Measurements from ENCODE around the gene ZNF865.
A peak's percentile ranks its signal among the peaks of the same experiment; 100 is the strongest.

ZNF865 gene

GRCh38 chr19:55656988-55657747 is 51.7 kb downstream of the ZNF865 start:
- Histone ChIP-seq H3K27ac (ENCODE audit: insufficient read depth in 1 of 2, low read depth in 1 of 2, low read length in 2 of 2, poor library complexity in 1 of 2, severe bottlenecking in 2 of 2) (peak overlapping the region in 1 of 2 experiments; percentile 99), H3K4me3 (ENCODE audit: control insufficient read depth in 1 of 7, extremely low read depth in 1 of 7, insufficient read depth in 4 of 7, low read depth in 2 of 7, low read length in 6 of 7) (peak overlapping the region in 6 of 7 experiments; percentile 2 to 94 (median 86)), H3K4me1 (ENCODE audit: control extremely low read depth in 1 of 4, control insufficient read depth in 4 of 4, insufficient read depth in 4 of 4, low read length in 3 of 4) (peaks cover 18 to 47% (median 36%) of the 10 kb centered on the region in 4 experiments), H3K27me3 (replicated peaks in 2 of 5; ENCODE audit: control insufficient read depth in 4 of 5, insufficient read depth in 5 of 5, low read length in 4 of 5) (no peaks in the 10 kb centered on the region), H3K36me3 (ENCODE audit: control insufficient read depth in 4 of 4, insufficient read depth in 4 of 4, low read length in 3 of 4) (peaks cover 2 to 63% (median 33%) of the 10 kb centered on the region in 4 experiments), H3K9me3 (ENCODE audit: control extremely low read depth in 1 of 5, control insufficient read depth in 4 of 5, insufficient read depth in 2 of 5, low read depth in 1 of 5, low read length in 4 of 5) (no peaks in the 10 kb centered on the region)
- WGBS (ENCODE audit: insufficient coverage), result 78% methylated on average over 18 of the region's 18 CpGs
- no peak for DNase-seq
- CTCF ChIA-PET, result interaction anchor here (1.0 to 3.4 kb wide), 3 partner anchors 12 to 17 kb away, joined by 3 to 18 read pairs (median 5); no protein-coding TSS in a partner anchor
- POLR2A ChIA-PET, result interaction anchor here (1.1 kb wide), 1 partner anchor 14 kb away, joined by 3 read pairs; no protein-coding TSS in a partner anchor

- ChIA-PET CTCF (interaction anchor here (0.9 to 3.4 kb wide), 3 partner anchors 8 to 26 kb away, joined by 3 to 18 read pairs (median 3); no protein-coding TSS in a partner anchor), POLR2A (no interaction called here)
- peaks cover 11 to 75% (median 47%) of the 10 kb centered on the region in 4 experiments for H3K36me3 ChIP-seq (ENCODE audit: control insufficient read depth in 4 of 4, insufficient read depth in 4 of 4, low read length in 3 of 4)
Observed at GRCh38 chr19:55658846-55659459, 53.5 kb downstream of the ZNF865 start.

GRCh38 chr19:55659822-55660221 is 54.4 kb downstream of the ZNF865 start:
- DNase-seq, result no peak
- no peaks in the 10 kb centered on the region for H3K9me3 ChIP-seq (ENCODE audit: control extremely low read depth in 1 of 5, control insufficient read depth in 4 of 5, insufficient read depth in 2 of 5, low read depth in 1 of 5, low read length in 4 of 5)
- WGBS (ENCODE audit: insufficient coverage), result 86% methylated on average over 4 of the region's 9 CpGs
- peak overlapping the region; percentile 33 to 69 for H3K27ac ChIP-seq (ENCODE audit: insufficient read depth in 1 of 2, low read depth in 1 of 2, low read length in 2 of 2, poor library complexity in 1 of 2, severe bottlenecking in 2 of 2)
- POLR2A ChIA-PET, result no interaction called here
- H3K27me3 ChIP-seq (replicated peaks in 2 of 5; ENCODE audit: control insufficient read depth in 4 of 5, insufficient read depth in 5 of 5, low read length in 4 of 5), result no peaks in the 10 kb centered on the region
- CTCF ChIA-PET, result no interaction called here
- no peak overlapping the region for H3K4me3 ChIP-seq (ENCODE audit: control insufficient read depth in 1 of 7, extremely low read depth in 1 of 7, insufficient read depth in 4 of 7, low read depth in 2 of 7, low read length in 6 of 7)
- peaks cover 15 to 81% (median 53%) of the 10 kb centered on the region in 4 experiments for H3K36me3 ChIP-seq (ENCODE audit: control insufficient read depth in 4 of 4, insufficient read depth in 4 of 4, low read length in 3 of 4)
- H3K4me1 ChIP-seq (ENCODE audit: control extremely low read depth in 1 of 4, control insufficient read depth in 4 of 4, insufficient read depth in 4 of 4, low read length in 3 of 4), result peaks cover 18 to 44% (median 34%) of the 10 kb centered on the region in 4 experiments

More at GRCh38 chr19:55658846-55659459, 53.5 kb downstream of the ZNF865 start:
- H3K9me3 ChIP-seq (ENCODE audit: control extremely low read depth in 1 of 5, control insufficient read depth in 4 of 5, insufficient read depth in 2 of 5, low read depth in 1 of 5, low read length in 4 of 5), result no peaks in the 10 kb centered on the region
- peak overlapping the region; percentile 25 to 69 for H3K27ac ChIP-seq (ENCODE audit: insufficient read depth in 1 of 2, low read depth in 1 of 2, low read length in 2 of 2, poor library complexity in 1 of 2, severe bottlenecking in 2 of 2)
- WGBS (ENCODE audit: insufficient coverage), result 97% methylated on average over 29 of the region's 37 CpGs
- DNase-seq, result no peak
- peaks cover 18 to 44% (median 34%) of the 10 kb centered on the region in 4 experiments for H3K4me1 ChIP-seq (ENCODE audit: control extremely low read depth in 1 of 4, control insufficient read depth in 4 of 4, insufficient read depth in 4 of 4, low read length in 3 of 4)
- no peaks in the 10 kb centered on the region for H3K27me3 ChIP-seq (replicated peaks in 2 of 5; ENCODE audit: control insufficient read depth in 4 of 5, insufficient read depth in 5 of 5, low read length in 4 of 5)
- no peak overlapping the region for H3K4me3 ChIP-seq (ENCODE audit: control insufficient read depth in 1 of 7, extremely low read depth in 1 of 7, insufficient read depth in 4 of 7, low read depth in 2 of 7, low read length in 6 of 7)

GRCh38 chr19:55660404-55660803 is 55.0 kb downstream of the ZNF865 start:
- peaks cover 15 to 85% (median 55%) of the 10 kb centered on the region in 4 experiments for H3K36me3 ChIP-seq (ENCODE audit: control insufficient read depth in 4 of 4, insufficient read depth in 4 of 4, low read length in 3 of 4)
- no peaks in the 10 kb centered on the region for H3K27me3 ChIP-seq (replicated peaks in 2 of 5; ENCODE audit: control insufficient read depth in 4 of 5, insufficient read depth in 5 of 5, low read length in 4 of 5)
- POLR2A ChIA-PET, result no interaction called here
- peaks cover 18 to 44% (median 34%) of the 10 kb centered on the region in 4 experiments for H3K4me1 ChIP-seq (ENCODE audit: control extremely low read depth in 1 of 4, control insufficient read depth in 4 of 4, insufficient read depth in 4 of 4, low read length in 3 of 4)
- DNase-seq, result no peak
- no peak overlapping the region for H3K4me3 ChIP-seq (ENCODE audit: control insufficient read depth in 1 of 7, extremely low read depth in 1 of 7, insufficient read depth in 4 of 7, low read depth in 2 of 7, low read length in 6 of 7)
- CTCF ChIA-PET, result no interaction called here
- 97% methylated on average over 5 of the region's 12 CpGs for WGBS (ENCODE audit: insufficient coverage)
- H3K9me3 ChIP-seq (ENCODE audit: control extremely low read depth in 1 of 5, control insufficient read depth in 4 of 5, insufficient read depth in 2 of 5, low read depth in 1 of 5, low read length in 4 of 5), result no peaks in the 10 kb centered on the region
- peak overlapping the region in 1 of 2 experiments; percentile 69 for H3K27ac ChIP-seq (ENCODE audit: insufficient read depth in 1 of 2, low read depth in 1 of 2, low read length in 2 of 2, poor library complexity in 1 of 2, severe bottlenecking in 2 of 2)

GRCh38 chr19:55660991-55661390 is 55.5 kb downstream of the ZNF865 start:
- Histone ChIP-seq H3K36me3 (ENCODE audit: control insufficient read depth in 4 of 4, insufficient read depth in 4 of 4, low read length in 3 of 4) (peaks cover 15 to 86% (median 58%) of the 10 kb centered on the region in 4 experiments), H3K4me1 (ENCODE audit: control extremely low read depth in 1 of 4, control insufficient read depth in 4 of 4, insufficient read depth in 4 of 4, low read length in 3 of 4) (peaks cover 14 to 40% (median 29%) of the 10 kb centered on the region in 4 experiments), H3K27ac (ENCODE audit: insufficient read depth in 1 of 2, low read depth in 1 of 2, low read length in 2 of 2, poor library complexity in 1 of 2, severe bottlenecking in 2 of 2) (no peak overlapping the region), H3K9me3 (ENCODE audit: control extremely low read depth in 1 of 5, control insufficient read depth in 4 of 5, insufficient read depth in 2 of 5, low read depth in 1 of 5, low read length in 4 of 5) (no peaks in the 10 kb centered on the region), H3K4me3 (ENCODE audit: control insufficient read depth in 1 of 7, extremely low read depth in 1 of 7, insufficient read depth in 4 of 7, low read depth in 2 of 7, low read length in 6 of 7) (no peak overlapping the region), H3K27me3 (replicated peaks in 2 of 5; ENCODE audit: control insufficient read depth in 4 of 5, insufficient read depth in 5 of 5, low read length in 4 of 5) (no peaks in the 10 kb centered on the region)
- POLR2A ChIA-PET, result no interaction called here
- DNase-seq, result no peak
- CTCF ChIA-PET, result no interaction called here
- WGBS (ENCODE audit: insufficient coverage), result 95% methylated on average over 12 of the region's 16 CpGs

GRCh38 chr19:55661826-55662225 is 56.4 kb downstream of the ZNF865 start:
- CTCF ChIA-PET, result no interaction called here
- POLR2A ChIA-PET, result no interaction called here
- Histone ChIP-seq H3K4me1 (ENCODE audit: control extremely low read depth in 1 of 4, control insufficient read depth in 4 of 4, insufficient read depth in 4 of 4, low read length in 3 of 4) (peaks cover 6 to 32% (median 21%) of the 10 kb centered on the region in 4 experiments), H3K4me3 (ENCODE audit: control insufficient read depth in 1 of 7, extremely low read depth in 1 of 7, insufficient read depth in 4 of 7, low read depth in 2 of 7, low read length in 6 of 7) (no peak overlapping the region), H3K27ac (ENCODE audit: insufficient read depth in 1 of 2, low read depth in 1 of 2, low read length in 2 of 2, poor library complexity in 1 of 2, severe bottlenecking in 2 of 2) (no peak overlapping the region), H3K9me3 (ENCODE audit: control extremely low read depth in 1 of 5, control insufficient read depth in 4 of 5, insufficient read depth in 2 of 5, low read depth in 1 of 5, low read length in 4 of 5) (no peaks in the 10 kb centered on the region), H3K36me3 (ENCODE audit: control insufficient read depth in 4 of 4, insufficient read depth in 4 of 4, low read length in 3 of 4) (peaks cover 15 to 90% (median 63%) of the 10 kb centered on the region in 4 experiments), H3K27me3 (replicated peaks in 2 of 5; ENCODE audit: control insufficient read depth in 4 of 5, insufficient read depth in 5 of 5, low read length in 4 of 5) (no peaks in the 10 kb centered on the region)
- WGBS (ENCODE audit: insufficient coverage), result 75% methylated on average over 7 of the region's 7 CpGs
- no peak for DNase-seq
